HL-60/S4 treated with phorbol 12-myristate 13-acetate at 8.2 ng/mL for 4 days and 3 days (cell line): ENCODE results near the gene CCDC60.
"Not testable (repeated sequence)": the region's sequence is repeated elsewhere in the genome, so short reads cannot be mapped to it uniquely, and the experiment has no call there.

Experiments used
- in situ Hi-C: fragments of 300-500 bp; cut with MboI; formaldehyde crosslinking; loops from 2 replicates; pipeline ENCODE4 v1.15.0; 2022; ENCODE audit warnings: low sequenced_read_pairs

Gene CCDC60

GRCh38 chr12:119338593-119339363 is 4.2 kb downstream of the CCDC60 start:
- in situ Hi-C loops, result no loop called here

- in situ Hi-C loops, result no loop called here
Observed at GRCh38 chr12:119340578-119340977, 6.0 kb downstream of the CCDC60 start.

DNA sequence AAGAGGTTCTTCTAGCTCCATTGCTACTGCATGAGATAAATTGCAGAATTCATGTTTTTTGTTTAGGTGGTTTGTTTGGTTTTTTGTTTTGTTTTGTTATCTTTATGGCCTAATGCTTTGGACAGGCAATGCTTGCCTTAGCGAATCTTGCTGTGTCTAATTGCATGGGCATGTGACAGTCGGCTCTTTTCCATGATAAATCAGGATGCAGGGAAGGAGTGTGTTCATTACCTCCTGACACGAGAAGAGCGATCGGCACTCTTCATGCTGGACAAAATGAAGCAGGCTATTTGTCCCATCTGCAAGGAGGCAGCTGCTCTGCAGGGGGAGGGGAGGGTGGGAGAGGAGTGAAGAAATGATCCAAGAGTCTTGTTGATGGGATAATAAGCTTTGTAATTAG is 6.5 kb downstream of the CCDC60 start:
- in situ Hi-C loops, result no loop called here

DNA sequence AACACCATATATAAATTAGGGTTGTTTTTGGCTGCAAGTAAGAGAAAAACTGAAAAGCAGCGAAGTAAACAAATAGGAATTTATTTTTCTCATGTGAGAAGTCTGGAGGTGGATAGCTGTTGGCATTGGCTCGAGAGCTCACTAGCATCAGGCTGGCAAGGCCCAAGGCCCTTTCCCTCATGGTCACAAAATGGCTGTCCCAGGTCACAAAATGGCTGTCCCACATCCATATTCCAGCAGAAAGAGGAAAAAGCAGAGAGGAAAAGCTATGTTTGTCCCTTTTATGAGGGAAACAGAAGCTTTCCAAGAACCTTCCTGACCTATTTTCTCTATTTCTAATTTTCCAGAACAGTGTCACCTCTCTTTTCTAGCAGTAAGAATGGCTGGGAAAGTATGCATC is 7.5 kb downstream of the CCDC60 start:
- in situ Hi-C loops, result no loop called here

DNA sequence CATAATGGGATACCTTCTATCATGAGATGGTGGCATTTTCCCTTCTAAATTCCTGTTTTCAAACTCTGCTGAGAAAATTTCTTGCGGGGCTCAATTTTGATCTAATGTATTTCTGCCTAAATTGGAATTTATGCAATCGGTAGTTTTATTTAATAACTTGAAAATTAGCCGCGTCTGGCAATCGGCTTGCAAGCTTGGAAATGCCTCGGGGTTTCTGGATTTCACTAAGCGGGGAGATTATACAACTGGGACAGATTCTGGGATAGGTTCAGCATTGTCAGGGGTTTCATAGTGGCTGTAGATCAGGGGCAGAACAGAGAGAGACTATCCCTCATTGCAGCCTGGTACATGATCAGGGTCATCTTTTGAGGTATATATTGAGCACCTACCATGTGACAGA is 8.6 kb downstream of the CCDC60 start:
- in situ Hi-C loops, result no loop called here

DNA sequence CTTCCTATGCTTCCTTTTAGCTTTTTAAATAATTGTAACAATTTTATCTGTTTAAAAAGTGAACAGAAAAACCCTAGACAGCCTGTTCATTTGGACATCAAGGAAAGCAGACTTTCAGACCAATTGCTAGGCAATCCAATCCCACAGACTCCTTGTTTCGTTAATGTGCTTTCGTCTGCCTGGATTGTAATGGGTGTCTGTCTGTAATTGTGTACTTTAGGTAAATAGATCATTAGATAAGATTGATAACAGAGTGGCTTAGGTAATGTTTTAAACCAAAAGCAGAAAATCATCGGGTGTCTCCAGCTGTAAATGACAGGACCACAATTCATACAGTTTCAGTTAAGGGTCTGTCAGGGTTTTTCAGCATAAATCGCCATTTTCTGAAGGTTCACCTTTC is 19.6 kb downstream of the CCDC60 start:
- in situ Hi-C loops, result no loop called here

DNA sequence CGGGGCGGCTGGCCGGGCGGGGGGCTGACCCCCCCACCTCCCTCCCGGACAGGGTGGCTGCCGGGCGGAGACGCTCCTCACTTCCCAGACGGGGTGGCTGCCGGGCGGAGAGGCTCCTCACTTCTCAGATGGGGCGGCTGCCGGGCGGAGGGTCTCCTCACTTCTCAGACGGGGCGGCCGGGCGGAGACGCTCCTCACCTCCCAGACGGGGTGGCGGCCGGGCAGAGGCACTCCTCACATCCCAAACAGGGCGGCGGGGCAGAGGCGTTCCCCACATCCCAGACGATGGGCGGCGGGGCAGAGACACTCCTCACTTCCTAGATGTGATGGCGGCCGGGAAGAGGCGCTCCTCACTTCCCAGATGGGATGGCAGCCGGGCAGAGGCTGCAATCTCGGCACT is 25.8 kb downstream of the CCDC60 start:
- in situ Hi-C loops, result not testable (repeated sequence)

DNA sequence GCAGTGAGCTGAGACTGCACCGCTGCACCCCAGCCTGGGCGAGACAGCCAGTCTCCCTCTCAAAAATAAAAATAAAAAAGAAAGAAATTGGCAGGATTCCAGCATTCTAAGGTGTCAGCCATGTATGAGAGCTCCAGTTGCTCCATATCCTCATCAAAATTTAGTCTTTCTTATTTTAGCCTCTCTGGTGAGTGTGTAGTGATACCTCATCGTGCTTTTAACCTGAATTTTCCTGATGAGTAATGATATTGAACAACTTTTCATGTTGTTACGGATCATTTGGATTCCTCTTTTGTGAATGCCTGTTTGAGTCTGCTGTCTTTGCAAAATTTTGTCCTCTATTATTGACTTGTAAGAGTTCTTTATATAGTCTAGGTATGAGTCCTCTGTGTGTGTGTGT is 28.5 kb downstream of the CCDC60 start:
- in situ Hi-C loops, result no loop called here

DNA sequence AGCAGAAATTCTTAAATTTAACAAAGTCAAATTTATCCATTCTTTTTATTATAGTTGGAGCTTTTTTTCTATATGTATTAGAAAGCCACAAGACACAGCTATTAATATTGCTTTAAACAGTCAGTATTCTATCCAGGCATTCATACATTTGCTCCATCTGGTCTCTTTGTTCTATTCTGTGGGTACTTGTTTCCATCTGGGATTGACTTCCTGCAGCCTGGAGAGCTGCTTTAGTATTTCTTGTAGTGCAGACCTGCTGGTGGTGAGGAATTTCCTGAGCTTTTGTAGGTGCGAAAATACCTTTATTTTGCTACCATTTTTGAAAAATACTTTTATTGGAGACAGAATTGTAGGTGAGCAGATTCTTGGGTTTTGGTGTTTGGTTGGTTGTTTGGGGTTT is 29.0 kb downstream of the CCDC60 start:
- in situ Hi-C loops, result no loop called here

GRCh38 chr12:119365451-119365850 is 30.9 kb downstream of the CCDC60 start:
- in situ Hi-C loops, result no loop called here

GRCh38 chr12:119366007-119366406 is 31.5 kb downstream of the CCDC60 start:
- in situ Hi-C loops, result no loop called here

GRCh38 chr12:119369161-119369560 is 34.6 kb downstream of the CCDC60 start:
- in situ Hi-C loops, result no loop called here

- in situ Hi-C loops, result no loop called here
Observed at GRCh38 chr12:119369907-119370546, 35.5 kb downstream of the CCDC60 start.

DNA sequence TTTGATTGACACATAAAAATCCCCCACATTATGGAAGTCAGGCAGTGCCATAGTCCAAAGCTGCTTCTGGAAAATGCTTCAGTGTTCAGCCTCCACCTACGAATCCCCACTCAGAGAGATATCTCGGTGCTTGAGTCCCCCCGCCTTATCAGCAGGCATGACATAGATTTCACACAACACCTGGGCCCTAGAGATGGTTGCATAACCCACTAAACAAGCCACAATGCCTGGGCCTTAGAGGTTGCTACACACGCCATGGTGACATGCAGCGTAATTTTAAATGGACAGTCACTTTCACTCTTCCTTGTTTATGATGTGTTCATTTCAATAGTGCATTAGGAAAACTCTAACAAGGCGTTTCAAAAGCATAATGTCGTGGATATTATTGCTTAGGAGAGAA is 38.0 kb downstream of the CCDC60 start:
- in situ Hi-C loops, result no loop called here

DNA sequence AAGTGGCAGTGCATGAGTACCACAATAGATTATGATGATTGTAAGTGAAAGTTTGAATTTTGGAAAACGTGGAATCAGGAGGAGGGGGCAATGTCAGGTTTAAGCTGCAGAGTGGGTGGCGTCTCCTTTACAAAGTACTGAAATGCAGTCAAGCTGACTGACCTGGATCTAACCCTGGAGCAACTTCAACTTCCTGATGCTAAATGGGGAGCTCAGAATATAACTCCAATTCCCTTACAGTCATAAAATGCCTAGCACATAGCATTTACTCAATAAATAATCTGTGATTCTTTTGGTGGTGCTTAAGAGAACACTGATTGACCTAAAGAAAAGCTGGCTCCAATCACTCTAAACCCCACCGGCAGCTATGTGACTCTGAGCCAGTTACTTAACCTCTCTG is 38.5 kb downstream of the CCDC60 start:
- in situ Hi-C loops, result no loop called here

GRCh38 chr12:119373666-119374065 is 39.1 kb downstream of the CCDC60 start:
- in situ Hi-C loops, result no loop called here

DNA sequence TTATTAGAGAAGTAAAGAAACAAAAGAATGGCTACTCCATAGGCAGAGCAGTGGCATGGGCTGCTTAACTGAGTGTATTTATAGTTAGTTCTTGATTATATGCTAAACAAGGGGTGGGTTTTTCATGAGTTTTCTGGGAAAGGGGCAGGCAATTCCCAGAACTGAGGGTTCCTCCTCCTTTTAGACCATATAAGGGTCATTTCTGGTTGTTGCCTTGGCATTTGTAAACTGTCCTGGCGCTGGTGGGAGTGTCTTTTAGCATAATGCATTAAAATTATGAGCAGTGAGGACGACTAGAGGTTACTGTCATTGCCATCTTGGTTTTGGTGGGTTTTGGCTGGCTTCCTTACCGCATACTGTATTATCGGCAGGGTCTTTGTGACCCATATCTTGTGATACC is 40.1 kb downstream of the CCDC60 start:
- in situ Hi-C loops, result no loop called here

GRCh38 chr12:119375075-119375882 is 40.8 kb downstream of the CCDC60 start:
- in situ Hi-C loops, result no loop called here

- in situ Hi-C loops, result no loop called here
Observed at GRCh38 chr12:119375883-119376190, 41.3 kb downstream of the CCDC60 start.

GRCh38 chr12:119378903-119379302 is 44.4 kb downstream of the CCDC60 start:
- in situ Hi-C loops, result no loop called here

- in situ Hi-C loops, result no loop called here
Observed at GRCh38 chr12:119381471-119382235, 47.1 kb downstream of the CCDC60 start.
